H9 (cell line): Measurements from ENCODE around the gene ELFN2. TPM values are rescaled to one million over a fixed set of nuclear protein-coding genes. Genes with fewer than 3 reads are reported as not detected.

Experiments
- DNase-seq: peaks from one replicate; pipeline ENCODE4 v3.0.0-alpha.2; 2017
- H2AFZ ChIP-seq: one replicate; pipeline ENCODE4 v1.6.1; 2013; ENCODE audit warnings: mild to moderate bottlenecking, low read length, control low read depth, moderate library complexity
- H2AK5ac ChIP-seq: 2 replicates; pipeline ENCODE4 v1.6.1; 2013; ENCODE audit warnings: low read length, control low read depth, mixed read lengths; ENCODE audit not compliant: insufficient read length
- H2BK120ac ChIP-seq: one replicate; pipeline ENCODE4 v1.6.1; 2013; ENCODE audit warnings: low read depth, mild to moderate bottlenecking, low read length, control low read depth, inconsistent platforms; ENCODE audit not compliant: poor library complexity, severe bottlenecking
- H2BK12ac ChIP-seq: 2 replicates; pipeline ENCODE4 v1.6.1; 2013; ENCODE audit warnings: low read length, control low read depth, mixed read lengths, low read depth; ENCODE audit not compliant: insufficient read length
- H2BK15ac ChIP-seq: 2 replicates; pipeline ENCODE4 v1.6.1; 2013; ENCODE audit warnings: low read depth, low read length, control low read depth
- H2BK20ac ChIP-seq: one replicate; pipeline ENCODE4 v1.6.1; 2013; ENCODE audit warnings: low read depth, mild to moderate bottlenecking, low read length, control low read depth, inconsistent platforms; ENCODE audit not compliant: poor library complexity, severe bottlenecking
- H2BK5ac ChIP-seq: 2 replicates; pipeline ENCODE4 v1.6.1; 2013; ENCODE audit warnings: low read length, control low read depth, mixed read lengths; ENCODE audit not compliant: insufficient read length
- H3K14ac ChIP-seq: 2 replicates; pipeline ENCODE4 v1.6.1; 2013; ENCODE audit warnings: low read length, control low read depth; ENCODE audit not compliant: insufficient read depth
- H3K18ac ChIP-seq: 2 replicates; pipeline ENCODE4 v1.6.1; 2013; ENCODE audit warnings: low read depth, mild to moderate bottlenecking, mixed read lengths, low read length, control low read depth; ENCODE audit not compliant: insufficient read length
- H3K23ac ChIP-seq: 2 replicates; pipeline ENCODE4 v1.6.1; 2013; ENCODE audit warnings: low read length, control low read depth, mixed read lengths, low read depth; ENCODE audit not compliant: insufficient read length
- H3K23me2 ChIP-seq: 2 replicates; pipeline ENCODE4 v1.6.1; 2013; ENCODE audit warnings: low read depth, mild to moderate bottlenecking, mixed read lengths, low read length, control low read depth; ENCODE audit not compliant: insufficient read length, poor library complexity, severe bottlenecking
- H3K27ac ChIP-seq: 2 replicates; pipeline ENCODE4 v1.5.1; 2013; ENCODE audit warnings: low read length, control low read depth, mixed read lengths, low read depth; ENCODE audit not compliant: insufficient read length
- H3K27me3 ChIP-seq: 2 replicates; pipeline ENCODE4 v1.6.1; 2013; ENCODE audit warnings: low read length, control low read depth, inconsistent platforms; ENCODE audit not compliant: insufficient read depth
- H3K4ac ChIP-seq: 2 replicates; pipeline ENCODE4 v1.6.1; 2013; ENCODE audit warnings: low read depth, mild to moderate bottlenecking, control low read depth, inconsistent platforms, low read length, moderate library complexity
- H3K4me1 ChIP-seq: 2 replicates; pipeline ENCODE4 v1.6.1; 2013; ENCODE audit warnings: low read length, control low read depth, inconsistent platforms; ENCODE audit not compliant: insufficient read depth
- H3K4me2 ChIP-seq: 2 replicates; pipeline ENCODE4 v1.6.1; 2013; ENCODE audit warnings: low read length, control low read depth, mixed read lengths; ENCODE audit not compliant: insufficient read length, insufficient read depth
- H3K56ac ChIP-seq: 2 replicates; pipeline ENCODE4 v1.6.1; 2013; ENCODE audit warnings: low read depth, mild to moderate bottlenecking, mixed read lengths, low read length, control low read depth; ENCODE audit not compliant: insufficient read length
- H3K79me1 ChIP-seq: 2 replicates; pipeline ENCODE4 v1.6.1; 2013; ENCODE audit warnings: low read depth, mild to moderate bottlenecking, moderate library complexity, low read length, control low read depth, inconsistent platforms; ENCODE audit not compliant: insufficient read depth, poor library complexity, severe bottlenecking
- H3K79me2 ChIP-seq: 2 replicates; pipeline ENCODE4 v1.6.1; 2013; ENCODE audit warnings: low read length, control low read depth, inconsistent platforms; ENCODE audit not compliant: insufficient read depth
- H3K9ac ChIP-seq: 2 replicates; pipeline ENCODE4 v1.6.1; 2013; ENCODE audit warnings: low read length, control low read depth, mixed read lengths; ENCODE audit not compliant: insufficient read length; ENCODE audit errors: extremely low read depth
- H3K9me3 ChIP-seq: one replicate; pipeline ENCODE4 v1.6.1; 2013; ENCODE audit warnings: low read depth, low read length, inconsistent platforms; ENCODE audit not compliant: control insufficient read depth
- H3T11ph ChIP-seq: one replicate; pipeline ENCODE4 v1.6.1; 2013; ENCODE audit warnings: mild to moderate bottlenecking, low read length, control low read depth, inconsistent platforms
- H4K20me1 ChIP-seq: one replicate; pipeline ENCODE4 v1.6.1; 2013; ENCODE audit not compliant: control insufficient read depth, insufficient read length, insufficient read depth
- H4K5ac ChIP-seq: 2 replicates; pipeline ENCODE4 v1.6.1; 2013; ENCODE audit warnings: low read depth, mild to moderate bottlenecking, mixed read lengths, low read length, control low read depth; ENCODE audit not compliant: insufficient read length
- H4K8ac ChIP-seq: replicated peaks from 2 replicates; pipeline ENCODE4 v1.6.1; 2013; ENCODE audit warnings: low read length, control low read depth, mixed read lengths, low read depth; ENCODE audit not compliant: insufficient read length
- H4K91ac ChIP-seq: 2 replicates; pipeline ENCODE4 v1.6.1; 2013; ENCODE audit warnings: low read depth, mild to moderate bottlenecking, moderate library complexity, mixed read lengths, low read length, control low read depth; ENCODE audit not compliant: insufficient read length
- H3K27ac Mint-ChIP-seq, 3 experiments: 2 replicates in 2 of 3; 3 replicates in 1 of 3; pipeline ENCODE4 v1.8.0; 2020 to 2021; ENCODE audit warnings: mixed read lengths in 3 of 3, mild to moderate bottlenecking in 1 of 3, moderate library complexity in 1 of 3
- H3K27me3 Mint-ChIP-seq: 2 replicates; pipeline ENCODE4 v1.8.0; 2021; ENCODE audit warnings: low read depth, mild to moderate bottlenecking, moderate library complexity, mixed read lengths
- H3K36me3 Mint-ChIP-seq, 3 experiments: 2 replicates in 2 of 3; 3 replicates in 1 of 3; pipeline ENCODE4 v1.8.0; 2020 to 2021; ENCODE audit warnings: low read depth in 3 of 3, mixed read lengths in 3 of 3; ENCODE audit not compliant: insufficient read depth in 1 of 3
- H3K4me1 Mint-ChIP-seq, 2 experiments: 2 replicates each; pipeline ENCODE4 v1.8.0; 2020; ENCODE audit warnings: mixed read lengths in 2 of 2
- H3K4me3 Mint-ChIP-seq, 2 experiments: 2 replicates in 1 of 2; 3 replicates in 1 of 2; pipeline ENCODE4 v1.8.0; 2020 to 2021; ENCODE audit warnings: mild to moderate bottlenecking in 2 of 2, mixed read lengths in 2 of 2, moderate library complexity in 1 of 2
- H3K9me3 Mint-ChIP-seq, 2 experiments: 2 replicates in 1 of 2; 3 replicates in 1 of 2; pipeline ENCODE4 v1.8.0; 2020; ENCODE audit warnings: mild to moderate bottlenecking in 2 of 2, mixed read lengths in 2 of 2, moderate library complexity in 1 of 2
- WGBS: extraction: QIAGEN DNeasy Blood & Tissue Kit; methylation state at CpG from one replicate; pipeline ENCODE4 v1.1.7; 2013; ENCODE audit warnings: missing lambda C conversion rate, low lambda C conversion rate, mixed read lengths; ENCODE audit not compliant: insufficient read length; ENCODE audit errors: extremely low coverage; 5-methylcytosine and 5-hydroxymethylcytosine counted together
- total RNA-seq: library from RNA; stranded (reverse); gene quantifications from 2 replicates; pipeline ENCODE4 v1.2.1, GENCODE V29; 2021
- TF ChIP-seq, protein P1 (sequence below): fragments of 200-600 bp; sonication (generic); conservative IDR thresholded peaks from 3 replicates; pipeline ENCODE4 v1.8.0; 2021; ENCODE audit warnings: antibody characterized with exemption, mild to moderate bottlenecking

The ELFN2 gene
- total RNA-seq, 1 experiment from 2014 or later = 0.70 TPM

DNA sequence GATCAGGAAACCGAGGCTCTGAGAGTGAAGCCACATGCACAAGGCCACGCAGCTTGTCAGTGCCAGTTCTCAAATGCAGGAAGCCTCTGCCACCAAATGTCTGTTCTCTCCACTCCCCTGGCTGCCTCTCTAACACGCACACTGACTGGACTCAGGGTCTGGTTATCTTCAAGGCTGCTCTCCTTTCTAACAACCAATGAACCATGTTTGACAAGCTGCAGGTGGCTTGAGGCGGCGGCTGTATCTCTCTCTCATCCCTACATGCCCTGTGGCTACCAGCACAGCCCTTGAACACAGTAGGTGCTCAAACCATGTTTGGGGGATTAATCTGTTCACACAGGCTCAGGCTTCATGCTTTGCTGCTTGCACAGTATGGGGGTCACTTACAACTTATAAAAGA is 35.2 kb upstream of the ELFN2 start:
- H3K36me3 Mint-ChIP-seq = no peaks in the 10 kb centered on the region
- no peaks in the 10 kb centered on the region for H3K9me3 Mint-ChIP-seq
- H3K79me1 ChIP-seq = no peaks in the 10 kb centered on the region
- H3K56ac ChIP-seq = no peak overlapping the region
- no peak overlapping the region for H2BK5ac ChIP-seq
- H3K27me3 ChIP-seq = no peaks in the 10 kb centered on the region
- TF ChIP-seq, protein P1, sequence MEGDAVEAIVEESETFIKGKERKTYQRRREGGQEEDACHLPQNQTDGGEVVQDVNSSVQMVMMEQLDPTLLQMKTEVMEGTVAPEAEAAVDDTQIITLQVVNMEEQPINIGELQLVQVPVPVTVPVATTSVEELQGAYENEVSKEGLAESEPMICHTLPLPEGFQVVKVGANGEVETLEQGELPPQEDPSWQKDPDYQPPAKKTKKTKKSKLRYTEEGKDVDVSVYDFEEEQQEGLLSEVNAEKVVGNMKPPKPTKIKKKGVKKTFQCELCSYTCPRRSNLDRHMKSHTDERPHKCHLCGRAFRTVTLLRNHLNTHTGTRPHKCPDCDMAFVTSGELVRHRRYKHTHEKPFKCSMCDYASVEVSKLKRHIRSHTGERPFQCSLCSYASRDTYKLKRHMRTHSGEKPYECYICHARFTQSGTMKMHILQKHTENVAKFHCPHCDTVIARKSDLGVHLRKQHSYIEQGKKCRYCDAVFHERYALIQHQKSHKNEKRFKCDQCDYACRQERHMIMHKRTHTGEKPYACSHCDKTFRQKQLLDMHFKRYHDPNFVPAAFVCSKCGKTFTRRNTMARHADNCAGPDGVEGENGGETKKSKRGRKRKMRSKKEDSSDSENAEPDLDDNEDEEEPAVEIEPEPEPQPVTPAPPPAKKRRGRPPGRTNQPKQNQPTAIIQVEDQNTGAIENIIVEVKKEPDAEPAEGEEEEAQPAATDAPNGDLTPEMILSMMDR = no peak
- H3K18ac ChIP-seq = no peak overlapping the region
- no peak overlapping the region; a peak in 1 of 5 replicates for H3K4me3 Mint-ChIP-seq
- no peaks in the 10 kb centered on the region for H3K79me2 ChIP-seq
- H4K5ac ChIP-seq = no peak overlapping the region
- DNase-seq = no peak
- no peak overlapping the region for H3K27ac ChIP-seq
- H3T11ph ChIP-seq = no peak overlapping the region
- no peak overlapping the region for H2BK120ac ChIP-seq
- no peak overlapping the region for H3K23ac ChIP-seq
- no peak overlapping the region for H3K4ac ChIP-seq
- H3K4me1 Mint-ChIP-seq = peaks cover 2 to 26% of the 10 kb centered on the region in 2 experiments; a peak in 2 of 4 replicates
- no peak overlapping the region for H3K14ac ChIP-seq
- H2BK15ac ChIP-seq = no peak overlapping the region
- H2AFZ ChIP-seq = no peak overlapping the region
- H2BK12ac ChIP-seq = no peak overlapping the region
- H2AK5ac ChIP-seq = no peak overlapping the region
- WGBS = no CpG with 5 or more reads among the region's 5 CpGs
- no peak overlapping the region for H3K27ac Mint-ChIP-seq
- no peak overlapping the region for H4K8ac ChIP-seq
- peaks cover 22% of the 10 kb centered on the region for H3K27me3 Mint-ChIP-seq
- no peak overlapping the region for H3K4me2 ChIP-seq
- H2BK20ac ChIP-seq = no peak overlapping the region
- H4K91ac ChIP-seq = no peak overlapping the region
- H3K4me1 ChIP-seq = no peaks in the 10 kb centered on the region; the same call in 1 of the 2 replicates
- no peaks in the 10 kb centered on the region for H3K23me2 ChIP-seq
- no peaks in the 10 kb centered on the region for H3K9me3 ChIP-seq
- no peak overlapping the region for H3K9ac ChIP-seq
- no peaks in the 10 kb centered on the region for H4K20me1 ChIP-seq
